NCI-H446 (cell line): ENCODE results near the gene NGEF.

Source experiments
- DNase-seq, 2 experiments: peaks; one replicate each; lab custom pipeline; 2025; lab: John Stamatoyannopoulos, UW

The NGEF gene

GRCh38 chr2:232966122-232966521, 46.9 kb downstream of the NGEF start:
- no peak for DNase-seq

- DNase-seq, result no peak
Measured at GRCh38 chr2:232963913-232964312, 49.1 kb downstream of the NGEF start.

GRCh38 chr2:232960862-232961261, 52.2 kb downstream of the NGEF start:
- DNase-seq, result no peak

GRCh38 chr2:232959139-232959538, 53.9 kb downstream of the NGEF start:
- DNase-seq, result no peak

GRCh38 chr2:232957657-232958090, 55.4 kb downstream of the NGEF start:
- DNase-seq, result no peak

GRCh38 chr2:232955856-232956255, 57.2 kb downstream of the NGEF start:
- no peak for DNase-seq

GRCh38 chr2:232954691-232955090, 58.4 kb downstream of the NGEF start:
- no peak for DNase-seq

GRCh38 chr2:232951891-232952290, 61.2 kb downstream of the NGEF start:
- DNase-seq, result no peak

GRCh38 chr2:232951181-232951580, 61.9 kb downstream of the NGEF start:
- DNase-seq, result no peak

GRCh38 chr2:232950751-232951150, 62.3 kb downstream of the NGEF start:
- no peak for DNase-seq

- no peak for DNase-seq
Measured at GRCh38 chr2:232949016-232949415, 64.0 kb downstream of the NGEF start.

- no peak for DNase-seq
Measured at GRCh38 chr2:232942831-232943230, 70.2 kb downstream of the NGEF start.

- no peak for DNase-seq
Measured at GRCh38 chr2:232941912-232942594, 71.0 kb downstream of the NGEF start.

GRCh38 chr2:232941400-232941799, 71.7 kb downstream of the NGEF start:
- DNase-seq, result no peak

- DNase-seq, result no peak
Measured at GRCh38 chr2:232940724-232941123, 72.3 kb downstream of the NGEF start.

GRCh38 chr2:232937278-232937906, 75.7 kb downstream of the NGEF start:
- DNase-seq, result no peak

- no peak for DNase-seq
Measured at GRCh38 chr2:232931636-232932035, 81.4 kb downstream of the NGEF start.

GRCh38 chr2:232930059-232930400, 83.0 kb downstream of the NGEF start:
- DNase-seq, result no peak

GRCh38 chr2:232929303-232930058, 83.6 kb downstream of the NGEF start:
- no peak for DNase-seq

GRCh38 chr2:232928551-232929302, 84.3 kb downstream of the NGEF start:
- DNase-seq, result no peak

- DNase-seq, result no peak
Measured at GRCh38 chr2:232927793-232928550, 85.1 kb downstream of the NGEF start.
